Measurements from ENCODE around the gene HIKESHI. TPM values are rescaled to one million over a fixed set of nuclear protein-coding genes. Genes with fewer than 3 reads are reported as not detected.

The HIKESHI gene
- total RNA-seq = 10 to 100 TPM; 37.8 to 38.3 TPM

- Mint-ChIP-seq H3K36me3 (peaks cover 13% of the 10 kb centered on the region), H3K9me3 (no peaks in the 10 kb centered on the region), H3K4me3 (peak within 1 kb of the TSS; percentile 99), H3K27ac (peak within 1 kb of the TSS; percentile 91), H3K4me1 (peaks cover 18% of the 10 kb centered on the region), H3K27me3 (peaks cover 4% of the 10 kb centered on the region)
- ATAC-seq (ENCODE audit: low read depth) (peak; percentile 98), DNase-seq (peak; percentile 79)
- POLR2A ChIA-PET = interaction anchor here (0.8 to 1.6 kb wide), 6 partner anchors 8 to 674 kb away, joined by 3 to 6 read pairs (median 4); partner anchors contain the start of genes EED, TMEM126A and TMEM126B
Observed at GRCh38 chr11:86302092-86302793, at the start of gene HIKESHI. TSS of gene HIKESHI (plus strand) at chr11:86302240. CDS start at chr11:86302449, 209 bp downstream.

DNA sequence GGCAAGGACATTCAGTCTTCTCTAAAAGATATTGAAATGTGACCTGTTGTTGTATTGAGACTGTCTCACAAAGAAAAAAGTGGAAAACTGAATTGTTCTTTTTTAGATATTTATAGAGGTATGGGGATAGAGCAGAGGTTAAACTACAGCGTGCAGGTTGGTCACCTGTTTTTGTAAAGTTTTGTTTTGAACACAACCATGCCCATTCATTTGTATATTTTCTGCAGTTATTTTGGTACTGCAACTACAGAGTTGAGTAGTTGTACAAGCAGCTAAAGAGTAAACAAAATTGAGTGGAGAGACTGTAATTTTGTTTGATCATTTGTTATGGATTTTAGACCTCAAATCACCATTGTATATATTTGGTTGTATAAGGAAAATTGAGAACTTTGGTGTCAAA lies 46.1 kb upstream of the HIKESHI start:
- Mint-ChIP-seq H3K27me3 (no peaks in the 10 kb centered on the region), H3K4me3 (no peak overlapping the region), H3K4me1 (peaks cover 5% of the 10 kb centered on the region), H3K36me3 (peaks cover 14% of the 10 kb centered on the region), H3K9me3 (no peaks in the 10 kb centered on the region), H3K27ac (no peak overlapping the region)
- ATAC-seq (ENCODE audit: low read depth) (no peak), DNase-seq (no peak)
- POLR2A ChIA-PET = no interaction called here

DNA sequence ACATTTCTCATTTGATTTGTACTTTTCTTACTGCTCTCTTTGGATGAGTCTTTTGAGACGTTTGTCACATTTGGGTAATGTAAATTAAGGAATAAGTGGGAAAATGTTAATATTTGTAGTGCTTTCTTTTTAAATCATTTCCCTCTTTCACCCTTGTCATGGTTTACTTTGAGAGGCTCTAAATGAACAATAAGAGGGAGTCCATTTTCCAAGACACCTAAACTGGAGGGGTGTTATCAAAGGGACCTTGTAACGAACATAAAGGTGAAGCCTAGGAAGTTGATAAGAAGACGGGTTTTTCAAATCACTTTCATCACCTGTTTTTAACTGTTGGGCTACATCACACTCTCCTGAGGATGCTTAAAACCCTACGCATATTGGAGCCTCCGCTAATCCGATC lies 45.4 kb upstream of the HIKESHI start:
- peaks cover 14% of the 10 kb centered on the region for H3K36me3 Mint-ChIP-seq
- no peak overlapping the region for H3K4me3 Mint-ChIP-seq
- POLR2A ChIA-PET = no interaction called here
- DNase-seq = no peak
- no peaks in the 10 kb centered on the region for H3K27me3 Mint-ChIP-seq
- no peak for ATAC-seq (ENCODE audit: low read depth)
- no peaks in the 10 kb centered on the region for H3K9me3 Mint-ChIP-seq
- peaks cover 5% of the 10 kb centered on the region for H3K4me1 Mint-ChIP-seq
- no peak overlapping the region for H3K27ac Mint-ChIP-seq

DNA sequence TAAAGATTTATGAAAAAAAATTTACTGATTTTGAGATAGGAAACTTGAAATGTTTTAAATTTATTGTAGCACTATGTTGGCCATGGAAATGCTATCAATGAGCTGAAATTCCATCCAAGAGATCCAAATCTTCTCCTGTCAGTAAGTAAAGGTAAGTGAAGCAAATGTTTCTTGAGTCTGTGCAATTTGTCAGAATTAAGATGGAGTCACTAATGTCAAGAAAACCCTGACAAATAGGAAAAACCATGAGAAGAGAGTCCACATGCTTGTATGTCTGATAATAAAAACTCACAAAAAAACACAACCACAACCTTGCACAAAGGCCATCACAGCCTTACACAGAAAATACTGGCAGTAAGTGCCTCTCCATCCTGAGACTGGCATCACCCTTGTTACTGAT lies 44.6 kb upstream of the HIKESHI start:
- Mint-ChIP-seq H3K4me3 (no peak overlapping the region), H3K27ac (no peak overlapping the region), H3K9me3 (no peaks in the 10 kb centered on the region), H3K27me3 (no peaks in the 10 kb centered on the region), H3K36me3 (peaks cover 16% of the 10 kb centered on the region), H3K4me1 (peaks cover 3% of the 10 kb centered on the region)
- no peak for DNase-seq
- POLR2A ChIA-PET = no interaction called here
- ATAC-seq (ENCODE audit: low read depth) = no peak

- Mint-ChIP-seq H3K4me1 (no peaks in the 10 kb centered on the region), H3K4me3 (no peak overlapping the region), H3K9me3 (no peaks in the 10 kb centered on the region), H3K27ac (no peak overlapping the region), H3K36me3 (peaks cover 24% of the 10 kb centered on the region), H3K27me3 (no peaks in the 10 kb centered on the region)
- POLR2A ChIA-PET = no interaction called here
- ATAC-seq (ENCODE audit: low read depth) = no peak
- no peak for DNase-seq
Observed at GRCh38 chr11:86259730-86260129, 42.3 kb upstream of the HIKESHI start.

- no peak overlapping the region for H3K27ac Mint-ChIP-seq
- no peak for ATAC-seq (ENCODE audit: low read depth)
- H3K4me1 Mint-ChIP-seq = peaks cover 2% of the 10 kb centered on the region
- no peak for DNase-seq
- peaks cover 25% of the 10 kb centered on the region for H3K36me3 Mint-ChIP-seq
- H3K9me3 Mint-ChIP-seq = no peaks in the 10 kb centered on the region
- POLR2A ChIA-PET = no interaction called here
- no peaks in the 10 kb centered on the region for H3K27me3 Mint-ChIP-seq
- H3K4me3 Mint-ChIP-seq = no peak overlapping the region
Observed at GRCh38 chr11:86261328-86261727, 40.7 kb upstream of the HIKESHI start.

- no peaks in the 10 kb centered on the region for H3K9me3 Mint-ChIP-seq
- DNase-seq (no peak), ATAC-seq (ENCODE audit: low read depth) (no peak)
- H3K4me1 Mint-ChIP-seq = peaks cover 2% of the 10 kb centered on the region
- H3K36me3 Mint-ChIP-seq = peaks cover 24% of the 10 kb centered on the region
- POLR2A ChIA-PET = no interaction called here
- no peaks in the 10 kb centered on the region for H3K27me3 Mint-ChIP-seq
- no peak overlapping the region for H3K27ac Mint-ChIP-seq
- no peak overlapping the region for H3K4me3 Mint-ChIP-seq
Observed at GRCh38 chr11:86262387-86262786, 39.7 kb upstream of the HIKESHI start.

DNA sequence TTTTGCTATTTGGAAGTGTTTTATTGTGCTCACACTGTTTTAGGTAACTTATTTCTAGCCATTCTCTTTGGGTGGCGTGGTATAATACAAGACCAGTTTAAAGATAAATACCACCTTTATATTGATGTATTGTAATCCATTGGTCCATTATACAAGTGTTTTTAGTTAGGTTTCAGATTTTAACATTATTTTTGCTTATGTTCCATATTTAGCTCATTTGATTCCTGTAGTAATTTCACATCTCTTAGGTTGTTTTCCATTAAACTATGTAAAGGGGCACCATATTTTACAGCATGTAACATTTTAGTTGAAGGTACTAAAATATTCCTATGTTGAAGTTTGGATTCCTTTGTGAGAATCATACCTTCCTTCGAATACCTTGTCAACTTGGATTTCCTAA lies 37.4 kb upstream of the HIKESHI start:
- POLR2A ChIA-PET = no interaction called here
- Mint-ChIP-seq H3K9me3 (no peaks in the 10 kb centered on the region), H3K36me3 (peaks cover 27% of the 10 kb centered on the region), H3K4me3 (no peak overlapping the region), H3K27me3 (no peaks in the 10 kb centered on the region), H3K4me1 (peaks cover 2% of the 10 kb centered on the region), H3K27ac (no peak overlapping the region)
- DNase-seq (no peak), ATAC-seq (ENCODE audit: low read depth) (no peak)

DNA sequence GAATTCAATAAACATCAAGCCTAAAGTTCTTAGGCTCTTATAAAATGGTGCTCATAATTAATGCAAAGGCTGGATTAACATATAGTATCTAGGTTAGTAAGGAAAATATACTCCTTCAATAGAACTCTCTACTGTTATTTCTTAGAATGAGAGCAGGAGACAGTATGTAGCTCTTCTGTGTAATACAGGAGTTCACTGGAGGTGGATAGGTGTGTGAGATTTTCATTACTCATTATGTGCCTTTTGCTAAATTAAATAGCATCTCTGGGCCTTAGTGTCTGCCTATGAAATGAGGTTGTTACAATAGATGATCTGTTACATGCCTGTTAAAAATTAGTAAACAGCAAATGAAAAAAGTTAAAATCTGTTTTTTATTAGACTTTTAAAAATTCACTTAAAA lies 36.8 kb upstream of the HIKESHI start:
- Mint-ChIP-seq H3K4me3 (no peak overlapping the region), H3K4me1 (peaks cover 2% of the 10 kb centered on the region)
- no peak for ATAC-seq (ENCODE audit: low read depth)

GRCh38 chr11:86269645-86270044 lies 32.4 kb upstream of the HIKESHI start:
- peaks cover 48% of the 10 kb centered on the region for H3K36me3 Mint-ChIP-seq
- H3K27me3 Mint-ChIP-seq = no peaks in the 10 kb centered on the region
- POLR2A ChIA-PET = no interaction called here
- H3K4me1 Mint-ChIP-seq = peaks cover 6% of the 10 kb centered on the region
- DNase-seq = no peak
- no peaks in the 10 kb centered on the region for H3K9me3 Mint-ChIP-seq
- ATAC-seq (ENCODE audit: low read depth) = no peak
- H3K4me3 Mint-ChIP-seq = no peak overlapping the region
- no peak overlapping the region for H3K27ac Mint-ChIP-seq

More for the DNA sequence above, 36.8 kb upstream of the HIKESHI start:
- Mint-ChIP-seq H3K27ac (no peak overlapping the region), H3K27me3 (no peaks in the 10 kb centered on the region), H3K36me3 (peaks cover 30% of the 10 kb centered on the region), H3K9me3 (no peaks in the 10 kb centered on the region)
- no peak for DNase-seq
- POLR2A ChIA-PET = no interaction called here

- H3K27ac Mint-ChIP-seq = no peak overlapping the region
Observed at GRCh38 chr11:86274503-86274902, 27.5 kb upstream of the HIKESHI start.

DNA sequence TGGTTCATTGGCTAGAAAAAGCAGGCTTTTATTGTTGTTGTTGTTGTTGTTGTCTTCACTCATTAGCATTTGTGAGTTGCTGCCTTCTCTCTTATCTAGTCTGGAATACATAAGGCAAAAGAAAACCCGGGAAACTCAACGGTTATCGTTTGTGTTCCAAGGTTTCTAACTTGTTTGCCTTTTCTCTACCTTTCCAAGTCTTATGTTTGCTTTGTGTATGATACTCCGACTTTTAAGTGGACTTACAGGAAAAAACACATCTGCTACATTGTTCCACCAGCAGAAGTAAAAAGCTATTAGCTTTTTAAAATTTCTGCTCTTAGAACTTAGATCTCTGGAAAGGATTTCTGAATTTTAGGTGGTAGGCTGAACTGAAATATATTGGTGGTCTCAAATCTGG lies 27.0 kb upstream of the HIKESHI start:
- Mint-ChIP-seq H3K27ac (no peak overlapping the region), H3K36me3 (peaks cover 65% of the 10 kb centered on the region)

More at GRCh38 chr11:86274503-86274902, 27.5 kb upstream of the HIKESHI start:
- Mint-ChIP-seq H3K36me3 (peaks cover 65% of the 10 kb centered on the region), H3K4me1 (peaks cover 7% of the 10 kb centered on the region), H3K9me3 (no peaks in the 10 kb centered on the region), H3K27me3 (no peaks in the 10 kb centered on the region), H3K4me3 (no peak overlapping the region)
- ATAC-seq (ENCODE audit: low read depth) (no peak), DNase-seq (no peak)
- POLR2A ChIA-PET = no interaction called here

DNA sequence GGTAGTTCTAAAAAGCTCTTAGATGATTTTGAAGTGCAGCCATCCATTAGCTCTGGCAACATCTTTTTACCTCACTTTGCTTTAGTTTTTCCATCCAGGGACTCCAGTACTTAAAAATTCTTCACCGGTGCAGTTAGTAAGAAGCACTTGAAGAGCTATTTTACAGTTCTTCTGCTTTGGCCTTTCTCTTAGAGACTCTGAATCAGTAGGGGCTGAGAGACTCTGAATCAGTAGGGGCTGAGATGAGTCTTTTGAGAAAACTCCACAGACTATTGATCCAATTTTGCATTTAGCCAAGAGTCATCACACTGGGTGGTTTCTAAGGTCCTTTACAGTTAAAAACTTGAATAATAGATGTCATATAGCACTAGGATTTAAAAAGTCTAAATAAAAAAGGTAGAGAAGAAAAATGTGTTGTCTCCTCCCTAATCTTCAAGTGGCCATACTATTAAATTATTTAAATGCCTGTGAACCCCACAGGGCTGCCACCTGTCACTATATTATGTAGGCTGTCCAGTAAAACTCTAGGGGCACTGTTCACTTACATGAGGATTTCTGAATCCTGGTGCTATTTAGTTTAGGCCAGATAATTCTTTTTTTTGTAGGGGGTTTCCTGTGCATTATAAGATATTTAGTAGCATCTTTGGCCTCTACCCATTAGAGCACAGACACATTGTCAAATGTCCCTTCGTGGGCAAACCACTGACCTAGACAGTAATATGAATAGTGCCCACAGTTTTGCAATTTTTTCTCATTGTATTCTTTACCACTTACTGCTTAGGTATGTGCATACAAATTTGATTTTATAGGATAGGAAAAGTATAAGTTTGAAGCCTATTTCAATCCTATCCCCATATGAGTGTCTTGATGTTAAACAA lies 26.3 kb upstream of the HIKESHI start:
- POLR2A ChIA-PET = no interaction called here
- Mint-ChIP-seq H3K27me3 (no peaks in the 10 kb centered on the region), H3K4me1 (peaks cover 13% of the 10 kb centered on the region), H3K27ac (no peak overlapping the region), H3K36me3 (peaks cover 65% of the 10 kb centered on the region), H3K9me3 (no peaks in the 10 kb centered on the region), H3K4me3 (no peak overlapping the region)
- ATAC-seq (ENCODE audit: low read depth) = no peak
- no peak for DNase-seq

More for the DNA sequence above, 27.0 kb upstream of the HIKESHI start:
- ATAC-seq (ENCODE audit: low read depth) (no peak), DNase-seq (no peak)
- POLR2A ChIA-PET = no interaction called here
- H3K9me3 Mint-ChIP-seq = no peaks in the 10 kb centered on the region
- H3K4me1 Mint-ChIP-seq = peaks cover 7% of the 10 kb centered on the region
- H3K4me3 Mint-ChIP-seq = no peak overlapping the region
- no peaks in the 10 kb centered on the region for H3K27me3 Mint-ChIP-seq

DNA sequence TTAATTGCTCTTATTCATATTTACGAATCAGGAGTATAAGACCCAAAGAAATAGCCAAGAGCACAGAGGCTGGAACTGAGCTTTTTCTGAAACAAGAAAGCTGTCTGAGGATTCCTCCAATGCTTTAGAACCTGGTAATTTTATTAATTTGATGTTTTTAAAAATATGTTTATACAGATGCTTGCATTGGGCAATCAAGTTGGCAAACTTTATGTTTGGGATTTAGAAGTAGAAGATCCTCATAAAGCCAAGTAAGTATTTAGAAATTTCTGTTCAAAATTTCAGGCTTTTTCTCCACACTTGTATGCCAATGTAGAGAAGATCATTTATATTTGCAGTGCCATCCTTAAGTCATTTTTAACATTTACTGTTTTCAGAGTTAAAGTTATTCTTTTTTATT lies 24.3 kb upstream of the HIKESHI start:
- H3K36me3 Mint-ChIP-seq = peaks cover 62% of the 10 kb centered on the region
- POLR2A ChIA-PET = no interaction called here
- DNase-seq (no peak), ATAC-seq (ENCODE audit: low read depth) (no peak)
- H3K9me3 Mint-ChIP-seq = peaks cover 2% of the 10 kb centered on the region
- H3K27me3 Mint-ChIP-seq = no peaks in the 10 kb centered on the region
- no peak overlapping the region for H3K27ac Mint-ChIP-seq
- H3K4me1 Mint-ChIP-seq = peaks cover 22% of the 10 kb centered on the region
- no peak overlapping the region for H3K4me3 Mint-ChIP-seq
